GM12878 (cell line): Measurements from ENCODE around the gene MRPL39. TPM values are rescaled to one million over a fixed set of nuclear protein-coding genes. Genes with fewer than 3 reads are reported as not detected.

Experiments
- polyA plus RNA-seq, 11 experiments: library from polyadenylated mRNA; depleted of rRNA in 4 of 11; unstranded in 6 of 11; stranded (reverse) in 5 of 11; fragments of >200 nt; fragmentation: Nextera tagmentation in 4 of 11; fragmentation: Illumina TruSeq in 1 of 11; extraction: Ambion mirVana in 4 of 11; extraction: Trizol in 1 of 11; gene quantifications; 1 replicate in 1 of 11; 2 replicates in 10 of 11; pipeline versions ENCODE4 v1.2.1 to v1.2.3, GENCODE V29; 2011 to 2016; ENCODE audit warnings: inconsistent platforms in 2 of 11, missing spikeins in 2 of 11, low read depth in 1 of 11
- total RNA-seq, 4 experiments: library from RNA; depleted of rRNA in 3 of 4; stranded (reverse); fragments of >200 nt in 3 of 4; fragmentation: Illumina TruSeq in 1 of 4; extraction: Trizol in 1 of 4; gene quantifications; 2 replicates each; pipeline versions ENCODE4 v1.2.1 to v1.2.3, GENCODE V29; 2013 to 2021
- TF ChIP-seq, protein P1 (sequence below): fragments of 450-650 bp; IDR thresholded peaks from 2 replicates; pipeline ENCODE4 v1.6.1; 2018; ENCODE audit warnings: mild to moderate bottlenecking, low read depth, moderate library complexity; ENCODE audit not compliant: partially characterized antibody
- TF ChIP-seq, protein P2 (sequence below): IDR thresholded peaks from 2 replicates; pipeline ENCODE4 v1.6.1; 2012; ENCODE audit warnings: improper control_type of control experiment, low read depth, low read length; ENCODE audit not compliant: insufficient replicate concordance

Gene MRPL39
- total and polyA plus RNA-seq, 10 of the 15 experiments (the other 5 are each of a cell fraction or from before 2014, with no cell fraction given): 68.8 to 292 (median 120) TPM

DNA sequence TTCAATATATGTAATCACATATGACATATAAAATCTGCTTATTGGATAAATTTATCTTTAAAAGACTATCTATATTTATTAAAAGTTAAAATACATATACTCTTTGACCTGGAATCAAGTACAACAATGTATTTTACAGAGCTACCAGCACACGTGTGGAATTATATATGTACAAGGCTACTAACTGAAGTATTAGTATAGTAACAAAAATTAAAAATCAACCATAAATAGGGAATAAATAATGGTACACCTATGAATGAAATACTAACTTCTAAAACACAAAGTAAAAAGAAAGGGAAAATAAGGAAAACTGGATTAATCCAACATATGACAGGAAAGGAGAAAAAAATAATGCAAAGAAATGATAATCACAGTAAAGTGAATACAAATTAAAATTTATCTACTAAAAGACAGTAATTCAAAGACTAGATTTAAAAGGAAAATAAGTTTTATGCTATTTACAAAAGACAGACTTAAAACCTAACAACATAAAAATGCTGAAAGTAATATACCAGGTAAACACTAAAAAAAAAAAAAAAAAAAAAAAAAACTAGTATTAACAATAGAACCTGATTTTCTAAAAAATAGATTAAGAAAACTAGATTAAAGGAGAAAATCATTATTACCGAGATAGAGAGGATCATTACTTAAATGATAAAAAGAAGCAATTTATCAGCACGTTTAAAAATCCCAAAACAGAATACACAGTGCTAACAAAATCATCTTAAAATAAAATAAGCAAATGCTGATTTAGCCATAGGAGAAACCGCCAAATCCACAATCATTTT is 27.9 kb downstream of the MRPL39 start (continued):
- TF ChIP-seq, protein P1, sequence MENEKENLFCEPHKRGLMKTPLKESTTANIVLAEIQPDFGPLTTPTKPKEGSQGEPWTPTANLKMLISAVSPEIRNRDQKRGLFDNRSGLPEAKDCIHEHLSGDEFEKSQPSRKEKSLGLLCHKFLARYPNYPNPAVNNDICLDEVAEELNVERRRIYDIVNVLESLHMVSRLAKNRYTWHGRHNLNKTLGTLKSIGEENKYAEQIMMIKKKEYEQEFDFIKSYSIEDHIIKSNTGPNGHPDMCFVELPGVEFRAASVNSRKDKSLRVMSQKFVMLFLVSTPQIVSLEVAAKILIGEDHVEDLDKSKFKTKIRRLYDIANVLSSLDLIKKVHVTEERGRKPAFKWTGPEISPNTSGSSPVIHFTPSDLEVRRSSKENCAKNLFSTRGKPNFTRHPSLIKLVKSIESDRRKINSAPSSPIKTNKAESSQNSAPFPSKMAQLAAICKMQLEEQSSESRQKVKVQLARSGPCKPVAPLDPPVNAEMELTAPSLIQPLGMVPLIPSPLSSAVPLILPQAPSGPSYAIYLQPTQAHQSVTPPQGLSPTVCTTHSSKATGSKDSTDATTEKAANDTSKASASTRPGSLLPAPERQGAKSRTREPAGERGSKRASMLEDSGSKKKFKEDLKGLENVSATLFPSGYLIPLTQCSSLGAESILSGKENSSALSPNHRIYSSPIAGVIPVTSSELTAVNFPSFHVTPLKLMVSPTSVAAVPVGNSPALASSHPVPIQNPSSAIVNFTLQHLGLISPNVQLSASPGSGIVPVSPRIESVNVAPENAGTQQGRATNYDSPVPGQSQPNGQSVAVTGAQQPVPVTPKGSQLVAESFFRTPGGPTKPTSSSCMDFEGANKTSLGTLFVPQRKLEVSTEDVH: peak; percentile 39
- TF ChIP-seq, protein P2, sequence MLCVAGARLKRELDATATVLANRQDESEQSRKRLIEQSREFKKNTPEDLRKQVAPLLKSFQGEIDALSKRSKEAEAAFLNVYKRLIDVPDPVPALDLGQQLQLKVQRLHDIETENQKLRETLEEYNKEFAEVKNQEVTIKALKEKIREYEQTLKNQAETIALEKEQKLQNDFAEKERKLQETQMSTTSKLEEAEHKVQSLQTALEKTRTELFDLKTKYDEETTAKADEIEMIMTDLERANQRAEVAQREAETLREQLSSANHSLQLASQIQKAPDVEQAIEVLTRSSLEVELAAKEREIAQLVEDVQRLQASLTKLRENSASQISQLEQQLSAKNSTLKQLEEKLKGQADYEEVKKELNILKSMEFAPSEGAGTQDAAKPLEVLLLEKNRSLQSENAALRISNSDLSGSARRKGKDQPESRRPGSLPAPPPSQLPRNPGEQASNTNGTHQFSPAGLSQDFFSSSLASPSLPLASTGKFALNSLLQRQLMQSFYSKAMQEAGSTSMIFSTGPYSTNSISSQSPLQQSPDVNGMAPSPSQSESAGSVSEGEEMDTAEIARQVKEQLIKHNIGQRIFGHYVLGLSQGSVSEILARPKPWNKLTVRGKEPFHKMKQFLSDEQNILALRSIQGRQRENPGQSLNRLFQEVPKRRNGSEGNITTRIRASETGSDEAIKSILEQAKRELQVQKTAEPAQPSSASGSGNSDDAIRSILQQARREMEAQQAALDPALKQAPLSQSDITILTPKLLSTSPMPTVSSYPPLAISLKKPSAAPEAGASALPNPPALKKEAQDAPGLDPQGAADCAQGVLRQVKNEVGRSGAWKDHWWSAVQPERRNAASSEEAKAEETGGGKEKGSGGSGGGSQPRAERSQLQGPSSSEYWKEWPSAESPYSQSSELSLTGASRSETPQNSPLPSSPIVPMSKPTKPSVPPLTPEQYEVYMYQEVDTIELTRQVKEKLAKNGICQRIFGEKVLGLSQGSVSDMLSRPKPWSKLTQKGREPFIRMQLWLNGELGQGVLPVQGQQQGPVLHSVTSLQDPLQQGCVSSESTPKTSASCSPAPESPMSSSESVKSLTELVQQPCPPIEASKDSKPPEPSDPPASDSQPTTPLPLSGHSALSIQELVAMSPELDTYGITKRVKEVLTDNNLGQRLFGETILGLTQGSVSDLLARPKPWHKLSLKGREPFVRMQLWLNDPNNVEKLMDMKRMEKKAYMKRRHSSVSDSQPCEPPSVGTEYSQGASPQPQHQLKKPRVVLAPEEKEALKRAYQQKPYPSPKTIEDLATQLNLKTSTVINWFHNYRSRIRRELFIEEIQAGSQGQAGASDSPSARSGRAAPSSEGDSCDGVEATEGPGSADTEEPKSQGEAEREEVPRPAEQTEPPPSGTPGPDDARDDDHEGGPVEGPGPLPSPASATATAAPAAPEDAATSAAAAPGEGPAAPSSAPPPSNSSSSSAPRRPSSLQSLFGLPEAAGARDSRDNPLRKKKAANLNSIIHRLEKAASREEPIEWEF: peak; percentile 47
